ENCODE data around the gene CYP24A1.

CYP24A1 gene

GRCh38 chr20:54200487-54201267, 26.9 kb upstream of the CYP24A1 start:
- H3K27me3 ChIP-seq (ENCODE audit: control insufficient read depth in 1 of 2, insufficient read depth in 2 of 2, low read length in 2 of 2) = no peaks in the 10 kb centered on the region
- no peak overlapping the region for H3K9ac ChIP-seq (ENCODE audit: low read length)
- H3K36me3 ChIP-seq (ENCODE audit: insufficient read depth, low read length) = no peaks in the 10 kb centered on the region
- no peak overlapping the region for H3K27ac ChIP-seq (ENCODE audit: low read depth, low read length)
- no peaks in the 10 kb centered on the region for H3K9me3 ChIP-seq (ENCODE audit: low read length)
- H3K4me3 ChIP-seq (ENCODE audit: low read depth in 1 of 2, low read length in 2 of 2) = no peak overlapping the region
- H3K4me1 ChIP-seq (ENCODE audit: insufficient read depth, low read length) = no peaks in the 10 kb centered on the region

GRCh38 chr20:54199721-54200176, 26.0 kb upstream of the CYP24A1 start:
- Histone ChIP-seq H3K4me1 (ENCODE audit: insufficient read depth, low read length) (no peaks in the 10 kb centered on the region), H3K9me3 (ENCODE audit: low read length) (no peaks in the 10 kb centered on the region), H3K36me3 (ENCODE audit: insufficient read depth, low read length) (no peaks in the 10 kb centered on the region), H3K27me3 (ENCODE audit: control insufficient read depth in 1 of 2, insufficient read depth in 2 of 2, low read length in 2 of 2) (no peaks in the 10 kb centered on the region), H3K4me3 (ENCODE audit: low read depth in 1 of 2, low read length in 2 of 2) (no peak overlapping the region), H3K9ac (ENCODE audit: low read length) (no peak overlapping the region), H3K27ac (ENCODE audit: low read depth, low read length) (no peak overlapping the region)

- H3K4me3 ChIP-seq (ENCODE audit: low read depth in 1 of 2, low read length in 2 of 2) = no peak overlapping the region
- H3K27me3 ChIP-seq (ENCODE audit: control insufficient read depth in 1 of 2, insufficient read depth in 2 of 2, low read length in 2 of 2) = no peaks in the 10 kb centered on the region
- H3K9ac ChIP-seq (ENCODE audit: low read length) = no peak overlapping the region
- H3K9me3 ChIP-seq (ENCODE audit: low read length) = no peaks in the 10 kb centered on the region
- no peaks in the 10 kb centered on the region for H3K4me1 ChIP-seq (ENCODE audit: insufficient read depth, low read length)
- H3K36me3 ChIP-seq (ENCODE audit: insufficient read depth, low read length) = no peaks in the 10 kb centered on the region
- no peak overlapping the region for H3K27ac ChIP-seq (ENCODE audit: low read depth, low read length)
Measured at GRCh38 chr20:54199283-54199682, 25.5 kb upstream of the CYP24A1 start.

GRCh38 chr20:54197621-54198604, 24.1 kb upstream of the CYP24A1 start:
- H3K36me3 ChIP-seq (ENCODE audit: insufficient read depth, low read length) = no peaks in the 10 kb centered on the region
- no peaks in the 10 kb centered on the region for H3K9me3 ChIP-seq (ENCODE audit: low read length)
- no peak overlapping the region for H3K27ac ChIP-seq (ENCODE audit: low read depth, low read length)
- no peaks in the 10 kb centered on the region for H3K4me1 ChIP-seq (ENCODE audit: insufficient read depth, low read length)
- H3K9ac ChIP-seq (ENCODE audit: low read length) = no peak overlapping the region
- no peak overlapping the region for H3K4me3 ChIP-seq (ENCODE audit: low read depth in 1 of 2, low read length in 2 of 2)
- H3K27me3 ChIP-seq (ENCODE audit: control insufficient read depth in 1 of 2, insufficient read depth in 2 of 2, low read length in 2 of 2) = no peaks in the 10 kb centered on the region

- Histone ChIP-seq H3K9me3 (ENCODE audit: low read length) (no peaks in the 10 kb centered on the region), H3K9ac (ENCODE audit: low read length) (no peak overlapping the region), H3K27ac (ENCODE audit: low read depth, low read length) (no peak overlapping the region), H3K36me3 (ENCODE audit: insufficient read depth, low read length) (no peaks in the 10 kb centered on the region), H3K27me3 (ENCODE audit: control insufficient read depth in 1 of 2, insufficient read depth in 2 of 2, low read length in 2 of 2) (no peaks in the 10 kb centered on the region), H3K4me1 (ENCODE audit: insufficient read depth, low read length) (no peaks in the 10 kb centered on the region), H3K4me3 (ENCODE audit: low read depth in 1 of 2, low read length in 2 of 2) (no peak overlapping the region)
Measured at GRCh38 chr20:54195483-54196472, 22.0 kb upstream of the CYP24A1 start.

GRCh38 chr20:54194724-54195438, 21.1 kb upstream of the CYP24A1 start:
- H3K36me3 ChIP-seq (ENCODE audit: insufficient read depth, low read length) = no peaks in the 10 kb centered on the region
- no peaks in the 10 kb centered on the region for H3K4me1 ChIP-seq (ENCODE audit: insufficient read depth, low read length)
- H3K27me3 ChIP-seq (ENCODE audit: control insufficient read depth in 1 of 2, insufficient read depth in 2 of 2, low read length in 2 of 2) = no peaks in the 10 kb centered on the region
- no peaks in the 10 kb centered on the region for H3K9me3 ChIP-seq (ENCODE audit: low read length)
- H3K4me3 ChIP-seq (ENCODE audit: low read depth in 1 of 2, low read length in 2 of 2) = no peak overlapping the region
- no peak overlapping the region for H3K27ac ChIP-seq (ENCODE audit: low read depth, low read length)
- no peak overlapping the region for H3K9ac ChIP-seq (ENCODE audit: low read length)

GRCh38 chr20:54193817-54194216, 20.0 kb upstream of the CYP24A1 start:
- Histone ChIP-seq H3K27me3 (ENCODE audit: control insufficient read depth in 1 of 2, insufficient read depth in 2 of 2, low read length in 2 of 2) (no peaks in the 10 kb centered on the region), H3K27ac (ENCODE audit: low read depth, low read length) (no peak overlapping the region), H3K9ac (ENCODE audit: low read length) (no peak overlapping the region), H3K4me3 (ENCODE audit: low read depth in 1 of 2, low read length in 2 of 2) (no peak overlapping the region), H3K36me3 (ENCODE audit: insufficient read depth, low read length) (no peaks in the 10 kb centered on the region), H3K4me1 (ENCODE audit: insufficient read depth, low read length) (no peaks in the 10 kb centered on the region), H3K9me3 (ENCODE audit: low read length) (no peaks in the 10 kb centered on the region)

- H3K36me3 ChIP-seq (ENCODE audit: insufficient read depth, low read length) = no peaks in the 10 kb centered on the region
- no peak overlapping the region for H3K9ac ChIP-seq (ENCODE audit: low read length)
- H3K9me3 ChIP-seq (ENCODE audit: low read length) = no peaks in the 10 kb centered on the region
- H3K27me3 ChIP-seq (ENCODE audit: control insufficient read depth in 1 of 2, insufficient read depth in 2 of 2, low read length in 2 of 2) = no peaks in the 10 kb centered on the region
- no peak overlapping the region for H3K4me3 ChIP-seq (ENCODE audit: low read depth in 1 of 2, low read length in 2 of 2)
- H3K4me1 ChIP-seq (ENCODE audit: insufficient read depth, low read length) = no peaks in the 10 kb centered on the region
- no peak overlapping the region for H3K27ac ChIP-seq (ENCODE audit: low read depth, low read length)
Measured at GRCh38 chr20:54190217-54190616, 16.4 kb upstream of the CYP24A1 start.

- H3K36me3 ChIP-seq (ENCODE audit: insufficient read depth, low read length) = no peaks in the 10 kb centered on the region
- H3K4me3 ChIP-seq (ENCODE audit: low read depth in 1 of 2, low read length in 2 of 2) = no peak overlapping the region
- no peaks in the 10 kb centered on the region for H3K27me3 ChIP-seq (ENCODE audit: control insufficient read depth in 1 of 2, insufficient read depth in 2 of 2, low read length in 2 of 2)
- no peak overlapping the region for H3K9ac ChIP-seq (ENCODE audit: low read length)
- no peaks in the 10 kb centered on the region for H3K4me1 ChIP-seq (ENCODE audit: insufficient read depth, low read length)
- H3K27ac ChIP-seq (ENCODE audit: low read depth, low read length) = no peak overlapping the region
- no peaks in the 10 kb centered on the region for H3K9me3 ChIP-seq (ENCODE audit: low read length)
Measured at GRCh38 chr20:54189630-54190029, 15.8 kb upstream of the CYP24A1 start.

- Histone ChIP-seq H3K9ac (ENCODE audit: low read length) (no peak overlapping the region), H3K4me3 (ENCODE audit: low read depth in 1 of 2, low read length in 2 of 2) (no peak overlapping the region), H3K27me3 (ENCODE audit: control insufficient read depth in 1 of 2, insufficient read depth in 2 of 2, low read length in 2 of 2) (no peaks in the 10 kb centered on the region), H3K36me3 (ENCODE audit: insufficient read depth, low read length) (no peaks in the 10 kb centered on the region), H3K9me3 (ENCODE audit: low read length) (no peaks in the 10 kb centered on the region), H3K27ac (ENCODE audit: low read depth, low read length) (no peak overlapping the region), H3K4me1 (ENCODE audit: insufficient read depth, low read length) (no peaks in the 10 kb centered on the region)
Measured at GRCh38 chr20:54188132-54188849, 14.5 kb upstream of the CYP24A1 start.

Measured in muscle layer of colon (tissue), 2 donors.